WI38 (cell line): ENCODE measurements around the gene TXNRD3.

ENCODE experiments used
- H3K4me3 ChIP-seq: 2 replicates; pipeline ENCODE4 v1.5.1; 2011; ENCODE audit warnings: low read depth, mild to moderate bottlenecking, control low read depth, low read length
- CTCF ChIP-seq: IDR thresholded peaks from 2 replicates; pipeline ENCODE4 v1.5.1; 2012; ENCODE audit warnings: low read depth, mild to moderate bottlenecking, control low read depth, low read length

The TXNRD3 gene

GRCh38 chr3:126581569-126581968, 73.4 kb downstream of the TXNRD3 start:
- TF ChIP-seq CTCF: no peak
- H3K4me3 ChIP-seq: no peak overlapping the region

DNA sequence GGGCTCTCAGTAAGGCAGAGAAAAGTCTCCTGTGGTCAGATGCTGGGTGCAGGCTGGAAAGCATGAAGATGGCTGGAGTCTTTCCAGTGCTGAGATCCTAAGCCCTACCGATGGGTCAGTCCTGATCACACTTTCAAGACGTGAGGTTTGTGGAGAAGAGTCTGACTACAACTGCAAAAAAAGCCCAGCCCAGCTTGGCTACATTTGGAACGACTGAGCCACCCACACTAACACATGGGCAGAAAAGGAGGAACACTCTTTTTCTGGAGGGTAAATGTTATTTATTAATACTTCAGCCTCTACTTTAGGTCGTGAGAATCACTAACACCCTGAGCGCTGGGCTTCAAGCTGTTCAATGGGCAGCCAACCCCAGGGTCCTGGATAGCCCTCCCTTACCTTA, 74.2 kb downstream of the TXNRD3 start:
- no peak for TF ChIP-seq CTCF
- H3K4me3 ChIP-seq: no peak overlapping the region

DNA sequence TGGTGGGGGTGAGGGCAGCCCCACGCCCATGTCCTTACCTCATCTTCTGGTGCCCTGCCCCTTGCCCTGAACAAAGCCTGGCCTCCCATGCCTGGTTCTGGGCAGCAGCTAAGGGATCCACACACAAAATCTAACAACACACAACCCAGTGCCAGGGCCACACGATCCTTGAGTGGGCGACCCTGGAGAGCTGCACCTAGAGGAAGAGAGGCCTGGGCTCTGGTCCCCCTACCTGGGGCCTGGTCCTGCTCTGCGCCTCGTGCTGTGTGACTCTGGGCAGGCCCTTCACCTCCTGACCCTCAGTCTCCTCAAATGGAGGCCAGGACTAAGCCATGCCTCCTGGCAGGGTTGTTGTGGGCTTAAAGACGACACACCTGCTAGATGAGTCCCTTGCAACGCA, 76.2 kb downstream of the TXNRD3 start:
- TF ChIP-seq CTCF: no peak
- H3K4me3 ChIP-seq: no peak overlapping the region

DNA sequence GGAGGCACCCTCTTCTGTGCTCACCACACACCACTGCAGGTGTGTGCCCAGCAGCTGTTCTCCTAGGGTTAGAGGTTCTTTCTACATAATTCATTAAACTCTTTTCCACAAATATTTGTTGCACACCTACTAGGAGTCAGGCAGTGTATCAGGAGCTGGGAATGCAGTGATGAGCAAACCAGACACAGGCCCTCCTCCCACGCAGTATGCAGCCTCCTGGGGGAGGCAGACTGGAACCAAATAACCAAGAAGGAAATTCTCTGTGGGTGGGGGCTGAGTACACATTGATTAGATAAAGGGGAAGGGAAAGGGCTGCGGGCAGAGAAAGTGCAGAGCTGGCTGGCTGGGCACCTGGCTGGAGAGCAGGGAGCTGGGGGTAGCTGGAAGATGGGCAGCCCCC, 77.7 kb downstream of the TXNRD3 start:
- H3K4me3 ChIP-seq: no peak overlapping the region
- no peak for TF ChIP-seq CTCF

- no peak for TF ChIP-seq CTCF
- H3K4me3 ChIP-seq: no peak overlapping the region
Measured at GRCh38 chr3:126573492-126574117, 81.3 kb downstream of the TXNRD3 start.

GRCh38 chr3:126571078-126571477, 83.8 kb downstream of the TXNRD3 start:
- no peak for TF ChIP-seq CTCF
- H3K4me3 ChIP-seq: no peak overlapping the region

- no peak overlapping the region for H3K4me3 ChIP-seq
- TF ChIP-seq CTCF: no peak
Measured at GRCh38 chr3:126570103-126570541, 84.8 kb downstream of the TXNRD3 start.
